ENCODE results near the gene LYPD6. TPM values are rescaled to one million over a fixed set of nuclear protein-coding genes. Genes with fewer than 3 reads are reported as not detected.

The LYPD6 gene
- total RNA-seq, 1 donor from 2014 or later, result 2.1 TPM

DNA sequence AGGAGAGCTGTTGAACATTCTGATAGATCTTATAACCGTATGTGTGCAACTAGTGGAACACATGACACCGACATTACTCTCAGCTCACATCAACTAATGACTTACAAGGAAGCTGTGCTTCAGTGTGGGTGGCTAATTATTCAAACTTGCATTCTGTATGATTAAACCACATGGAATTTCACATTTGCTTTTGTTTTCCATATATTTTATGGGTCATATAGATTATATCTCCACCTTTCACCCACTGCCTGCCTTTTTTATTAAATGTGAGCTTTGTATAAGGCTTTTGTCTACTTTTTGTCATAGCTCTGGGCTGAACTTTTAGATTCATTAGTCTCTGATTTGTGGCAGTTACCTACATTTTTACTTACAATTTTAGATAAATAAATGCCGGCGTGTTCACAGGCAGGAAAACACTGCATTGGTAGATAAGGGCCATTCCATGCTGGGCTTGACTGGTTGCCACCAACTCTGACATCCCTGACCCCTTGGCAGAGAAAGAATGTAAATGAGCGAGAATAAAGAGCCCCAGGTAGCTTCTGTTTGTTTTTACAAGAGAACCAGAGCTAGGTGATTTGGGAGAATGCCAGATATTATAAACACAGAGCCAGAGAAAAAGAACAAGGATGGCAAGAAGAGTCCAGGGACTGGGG is 35.7 kb downstream of the LYPD6 start:
- Histone ChIP-seq H3K4me3 (ENCODE audit: low read length in 3 of 3) (no peak overlapping the region), H3K4me1 (ENCODE audit: control insufficient read depth in 3 of 3, insufficient read depth in 3 of 3, low read length in 3 of 3) (no peaks in the 10 kb centered on the region), H3K36me3 (ENCODE audit: control insufficient read depth in 3 of 3, insufficient read depth in 3 of 3, low read length in 3 of 3) (no peaks in the 10 kb centered on the region), H3K27ac (ENCODE audit: low read depth, low read length) (no peak overlapping the region), H3K9ac (ENCODE audit: low read depth in 1 of 3, low read length in 3 of 3) (no peak overlapping the region), H3K9me3 (ENCODE audit: control insufficient read depth in 3 of 3, low read length in 3 of 3) (peaks cover 0 to 5% (median 3%) of the 10 kb centered on the region in 3 donors), H3K27me3 (ENCODE audit: control insufficient read depth in 3 of 3, insufficient read depth in 3 of 3, low read length in 3 of 3) (no peaks in the 10 kb centered on the region)

- no peak overlapping the region for H3K4me3 ChIP-seq (ENCODE audit: low read length in 3 of 3)
- H3K27ac ChIP-seq (ENCODE audit: low read depth, low read length), result no peak overlapping the region
- H3K27me3 ChIP-seq (ENCODE audit: control insufficient read depth in 3 of 3, insufficient read depth in 3 of 3, low read length in 3 of 3), result no peaks in the 10 kb centered on the region
- H3K4me1 ChIP-seq (ENCODE audit: control insufficient read depth in 3 of 3, insufficient read depth in 3 of 3, low read length in 3 of 3), result no peaks in the 10 kb centered on the region
- H3K9ac ChIP-seq (ENCODE audit: low read depth in 1 of 3, low read length in 3 of 3), result no peak overlapping the region
- no peaks in the 10 kb centered on the region for H3K36me3 ChIP-seq (ENCODE audit: control insufficient read depth in 3 of 3, insufficient read depth in 3 of 3, low read length in 3 of 3)
- peaks cover 0 to 5% (median 3%) of the 10 kb centered on the region in 3 donors for H3K9me3 ChIP-seq (ENCODE audit: control insufficient read depth in 3 of 3, low read length in 3 of 3)
These were observed 39.8 kb downstream of the LYPD6 start for GRCh38 chr2:149370061-149370775.

GRCh38 chr2:149371476-149371875 is 41.1 kb downstream of the LYPD6 start:
- Histone ChIP-seq H3K9me3 (ENCODE audit: control insufficient read depth in 3 of 3, low read length in 3 of 3) (peaks cover 0 to 5% (median 3%) of the 10 kb centered on the region in 3 donors), H3K4me1 (ENCODE audit: control insufficient read depth in 3 of 3, insufficient read depth in 3 of 3, low read length in 3 of 3) (no peaks in the 10 kb centered on the region), H3K27ac (ENCODE audit: low read depth, low read length) (no peak overlapping the region), H3K9ac (ENCODE audit: low read depth in 1 of 3, low read length in 3 of 3) (no peak overlapping the region), H3K27me3 (ENCODE audit: control insufficient read depth in 3 of 3, insufficient read depth in 3 of 3, low read length in 3 of 3) (no peaks in the 10 kb centered on the region), H3K4me3 (ENCODE audit: low read length in 3 of 3) (no peak overlapping the region), H3K36me3 (ENCODE audit: control insufficient read depth in 3 of 3, insufficient read depth in 3 of 3, low read length in 3 of 3) (no peaks in the 10 kb centered on the region)

DNA sequence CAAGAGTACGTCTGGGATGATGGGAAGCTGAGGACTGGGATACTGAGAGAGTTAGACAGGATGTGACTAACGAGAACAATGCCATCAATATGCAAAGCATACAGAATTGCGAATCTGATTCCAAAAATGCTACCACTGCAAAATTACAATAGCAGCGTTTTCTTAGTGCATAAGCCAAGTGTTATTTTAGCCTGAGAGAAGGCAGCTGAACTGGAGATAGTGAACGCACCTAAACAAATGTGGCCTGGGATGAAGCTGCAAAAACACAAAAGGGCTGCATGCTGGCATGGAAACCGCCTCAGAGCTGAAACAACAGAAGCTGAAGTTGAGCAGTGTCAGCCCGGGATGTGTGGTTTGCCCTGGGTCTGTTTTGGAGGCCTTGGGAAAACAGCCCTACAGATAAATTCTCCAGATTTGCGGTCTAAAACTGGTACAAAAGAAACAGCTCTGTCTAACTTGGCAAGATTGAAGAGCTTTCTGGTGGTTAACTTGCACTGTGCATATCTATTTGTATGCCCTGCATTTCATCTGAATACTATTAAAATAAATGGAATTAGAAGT is 45.5 kb downstream of the LYPD6 start:
- no peak overlapping the region for H3K4me3 ChIP-seq (ENCODE audit: low read length in 3 of 3)
- no peak overlapping the region for H3K27ac ChIP-seq (ENCODE audit: low read depth, low read length)
- H3K27me3 ChIP-seq (ENCODE audit: control insufficient read depth in 3 of 3, insufficient read depth in 3 of 3, low read length in 3 of 3), result no peaks in the 10 kb centered on the region
- no peaks in the 10 kb centered on the region for H3K36me3 ChIP-seq (ENCODE audit: control insufficient read depth in 3 of 3, insufficient read depth in 3 of 3, low read length in 3 of 3)
- no peaks in the 10 kb centered on the region for H3K4me1 ChIP-seq (ENCODE audit: control insufficient read depth in 3 of 3, insufficient read depth in 3 of 3, low read length in 3 of 3)
- H3K9ac ChIP-seq (ENCODE audit: low read depth in 1 of 3, low read length in 3 of 3), result no peak overlapping the region
- no peaks in the 10 kb centered on the region for H3K9me3 ChIP-seq (ENCODE audit: control insufficient read depth in 3 of 3, low read length in 3 of 3)

DNA sequence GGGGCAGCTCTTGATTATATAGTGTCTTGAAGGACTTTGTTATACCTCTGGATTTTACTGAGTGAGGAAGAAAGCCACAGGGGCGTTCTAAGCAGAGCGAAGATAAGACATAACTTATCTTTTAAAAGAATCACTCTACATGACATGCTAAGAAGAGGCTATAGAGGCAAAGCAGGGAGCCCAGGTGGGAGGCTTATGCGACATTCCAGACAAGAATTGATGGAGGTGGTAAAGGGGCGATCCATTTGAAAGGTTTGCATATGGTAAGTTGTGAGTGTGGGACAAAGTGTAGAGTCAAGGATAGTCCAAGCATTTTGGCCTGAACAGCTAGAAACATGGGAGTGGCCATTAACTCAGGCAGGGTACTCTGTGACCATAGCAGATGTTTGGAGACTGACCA is 49.8 kb downstream of the LYPD6 start:
- Histone ChIP-seq H3K9ac (ENCODE audit: low read depth in 1 of 3, low read length in 3 of 3) (no peak overlapping the region), H3K27me3 (ENCODE audit: control insufficient read depth in 3 of 3, insufficient read depth in 3 of 3, low read length in 3 of 3) (no peaks in the 10 kb centered on the region), H3K9me3 (ENCODE audit: control insufficient read depth in 3 of 3, low read length in 3 of 3) (no peaks in the 10 kb centered on the region), H3K4me1 (ENCODE audit: control insufficient read depth in 3 of 3, insufficient read depth in 3 of 3, low read length in 3 of 3) (no peaks in the 10 kb centered on the region), H3K27ac (ENCODE audit: low read depth, low read length) (no peak overlapping the region), H3K36me3 (ENCODE audit: control insufficient read depth in 3 of 3, insufficient read depth in 3 of 3, low read length in 3 of 3) (no peaks in the 10 kb centered on the region), H3K4me3 (ENCODE audit: low read length in 3 of 3) (no peak overlapping the region)

GRCh38 chr2:149383340-149383739 is 53.0 kb downstream of the LYPD6 start:
- H3K9me3 ChIP-seq (ENCODE audit: control insufficient read depth in 3 of 3, low read length in 3 of 3), result no peaks in the 10 kb centered on the region
- no peak overlapping the region for H3K27ac ChIP-seq (ENCODE audit: low read depth, low read length)
- no peaks in the 10 kb centered on the region for H3K4me1 ChIP-seq (ENCODE audit: control insufficient read depth in 3 of 3, insufficient read depth in 3 of 3, low read length in 3 of 3)
- H3K4me3 ChIP-seq (ENCODE audit: low read length in 3 of 3), result no peak overlapping the region
- H3K9ac ChIP-seq (ENCODE audit: low read depth in 1 of 3, low read length in 3 of 3), result no peak overlapping the region
- no peaks in the 10 kb centered on the region for H3K36me3 ChIP-seq (ENCODE audit: control insufficient read depth in 3 of 3, insufficient read depth in 3 of 3, low read length in 3 of 3)
- H3K27me3 ChIP-seq (ENCODE audit: control insufficient read depth in 3 of 3, insufficient read depth in 3 of 3, low read length in 3 of 3), result no peaks in the 10 kb centered on the region

DNA sequence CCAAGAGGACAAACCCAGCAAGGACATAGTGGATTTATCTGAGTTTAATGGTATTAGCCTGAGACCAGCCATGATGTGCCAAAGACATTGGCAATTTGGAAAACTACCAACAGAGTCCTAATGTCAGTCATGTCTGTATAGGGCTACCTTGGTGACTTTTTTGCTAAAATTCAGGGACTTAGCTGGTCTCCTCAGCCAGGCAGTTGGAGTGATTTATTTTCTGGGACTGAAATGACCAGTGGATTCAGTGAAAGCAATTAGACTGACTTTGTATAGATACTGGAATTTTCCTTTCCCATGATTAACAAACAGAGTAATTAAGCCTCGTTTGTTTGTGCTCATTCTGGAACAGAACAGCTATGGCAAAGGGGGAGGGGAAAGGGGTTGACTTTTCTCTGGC is 55.0 kb downstream of the LYPD6 start:
- Histone ChIP-seq H3K27me3 (ENCODE audit: control insufficient read depth in 3 of 3, insufficient read depth in 3 of 3, low read length in 3 of 3) (no peaks in the 10 kb centered on the region), H3K27ac (ENCODE audit: low read depth, low read length) (no peak overlapping the region), H3K36me3 (ENCODE audit: control insufficient read depth in 3 of 3, insufficient read depth in 3 of 3, low read length in 3 of 3) (no peaks in the 10 kb centered on the region), H3K4me1 (ENCODE audit: control insufficient read depth in 3 of 3, insufficient read depth in 3 of 3, low read length in 3 of 3) (no peaks in the 10 kb centered on the region), H3K4me3 (ENCODE audit: low read length in 3 of 3) (no peak overlapping the region), H3K9me3 (ENCODE audit: control insufficient read depth in 3 of 3, low read length in 3 of 3) (no peaks in the 10 kb centered on the region), H3K9ac (ENCODE audit: low read depth in 1 of 3, low read length in 3 of 3) (no peak overlapping the region)

- Histone ChIP-seq H3K27ac (ENCODE audit: low read depth, low read length) (no peak overlapping the region), H3K27me3 (ENCODE audit: control insufficient read depth in 3 of 3, insufficient read depth in 3 of 3, low read length in 3 of 3) (no peaks in the 10 kb centered on the region), H3K9me3 (ENCODE audit: control insufficient read depth in 3 of 3, low read length in 3 of 3) (no peaks in the 10 kb centered on the region), H3K4me1 (ENCODE audit: control insufficient read depth in 3 of 3, insufficient read depth in 3 of 3, low read length in 3 of 3) (no peaks in the 10 kb centered on the region), H3K9ac (ENCODE audit: low read depth in 1 of 3, low read length in 3 of 3) (no peak overlapping the region), H3K36me3 (ENCODE audit: control insufficient read depth in 3 of 3, insufficient read depth in 3 of 3, low read length in 3 of 3) (no peaks in the 10 kb centered on the region), H3K4me3 (ENCODE audit: low read length in 3 of 3) (no peak overlapping the region)
These were observed 57.0 kb downstream of the LYPD6 start for GRCh38 chr2:149387411-149387810.

GRCh38 chr2:149388120-149388816 is 57.9 kb downstream of the LYPD6 start:
- no peaks in the 10 kb centered on the region for H3K36me3 ChIP-seq (ENCODE audit: control insufficient read depth in 3 of 3, insufficient read depth in 3 of 3, low read length in 3 of 3)
- H3K27ac ChIP-seq (ENCODE audit: low read depth, low read length), result no peak overlapping the region
- no peak overlapping the region for H3K9ac ChIP-seq (ENCODE audit: low read depth in 1 of 3, low read length in 3 of 3)
- no peaks in the 10 kb centered on the region for H3K27me3 ChIP-seq (ENCODE audit: control insufficient read depth in 3 of 3, insufficient read depth in 3 of 3, low read length in 3 of 3)
- H3K4me3 ChIP-seq (ENCODE audit: low read length in 3 of 3), result no peak overlapping the region
- no peaks in the 10 kb centered on the region for H3K4me1 ChIP-seq (ENCODE audit: control insufficient read depth in 3 of 3, insufficient read depth in 3 of 3, low read length in 3 of 3)
- no peaks in the 10 kb centered on the region for H3K9me3 ChIP-seq (ENCODE audit: control insufficient read depth in 3 of 3, low read length in 3 of 3)
